ENCODE data around the gene HPSE. TPM values are rescaled to one million over a fixed set of nuclear protein-coding genes. Genes with fewer than 3 reads are reported as not detected.

The HPSE gene
- total RNA-seq, 4 donors from 2014 or later, result 0.63 to 3.1 (median 1.3) TPM

GRCh38 chr4:83317671-83318070 lies 17.0 kb downstream of the HPSE start:
- Histone ChIP-seq H3K4me3 (replicated peaks in 1 of 3) (no peak overlapping the region), H3K9me3 (no peaks in the 10 kb centered on the region), H3K36me3 (no peaks in the 10 kb centered on the region), H3K27me3 (no peaks in the 10 kb centered on the region), H3K27ac (no peak overlapping the region), H3K4me1 (no peaks in the 10 kb centered on the region)
- intact Hi-C loops (cut with DNase I), result no loop called here
- TF ChIP-seq CTCF (IDR thresholded peaks at IDR 0.05), result no peak
- no peak for TF ChIP-seq POLR2A (IDR thresholded peaks at IDR 0.05)
- no peak for DNase-seq
- WGBS, 2 donors, result 81 to 88% methylated on average over 4 of the region's 4 CpGs

DNA sequence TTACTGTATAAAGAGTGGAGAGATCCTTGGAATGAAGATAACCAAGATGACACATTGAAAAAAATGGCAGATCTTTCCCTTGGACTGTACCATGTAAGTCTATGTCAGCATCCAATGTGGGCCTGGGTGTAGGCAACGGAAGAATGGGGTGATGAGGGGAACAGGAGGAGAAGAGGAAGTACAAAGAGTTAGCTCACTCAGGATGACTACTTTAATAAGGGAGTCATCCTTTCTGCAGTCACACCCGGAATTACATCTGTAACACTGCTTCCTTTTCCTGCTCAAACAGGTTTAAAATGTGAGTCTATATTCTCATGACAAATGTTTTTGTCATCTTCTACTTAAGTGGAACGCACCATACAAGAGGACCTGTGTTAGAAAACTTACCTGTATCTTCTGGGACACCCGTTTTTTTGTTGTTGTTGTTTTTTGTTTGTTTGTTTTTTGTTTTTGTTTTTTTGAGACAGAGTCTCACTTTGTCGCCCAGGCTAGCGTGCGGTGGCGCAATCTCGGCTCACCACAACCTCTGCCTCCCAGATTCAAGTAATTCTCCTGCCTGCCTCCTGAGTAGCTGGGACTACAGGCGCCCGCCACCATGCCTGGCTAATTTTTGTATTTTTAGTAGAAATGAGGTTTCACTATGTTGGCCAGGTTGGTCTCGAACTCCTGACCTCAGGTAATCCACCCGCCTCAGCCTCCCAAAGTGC lies 18.0 kb downstream of the HPSE start:
- intact Hi-C loops (cut with DNase I), result no loop called here
- Histone ChIP-seq H3K27ac (no peak overlapping the region), H3K27me3 (no peaks in the 10 kb centered on the region), H3K9me3 (no peaks in the 10 kb centered on the region), H3K4me1 (no peaks in the 10 kb centered on the region), H3K4me3 (replicated peaks in 1 of 3) (no peak overlapping the region), H3K36me3 (no peaks in the 10 kb centered on the region)
- WGBS, 2 donors, result 90 to 91% methylated on average over 13 of the region's 13 CpGs
- DNase-seq, result no peak
- TF ChIP-seq CTCF (IDR thresholded peaks at IDR 0.05) (no peak), POLR2A (IDR thresholded peaks at IDR 0.05) (no peak)

DNA sequence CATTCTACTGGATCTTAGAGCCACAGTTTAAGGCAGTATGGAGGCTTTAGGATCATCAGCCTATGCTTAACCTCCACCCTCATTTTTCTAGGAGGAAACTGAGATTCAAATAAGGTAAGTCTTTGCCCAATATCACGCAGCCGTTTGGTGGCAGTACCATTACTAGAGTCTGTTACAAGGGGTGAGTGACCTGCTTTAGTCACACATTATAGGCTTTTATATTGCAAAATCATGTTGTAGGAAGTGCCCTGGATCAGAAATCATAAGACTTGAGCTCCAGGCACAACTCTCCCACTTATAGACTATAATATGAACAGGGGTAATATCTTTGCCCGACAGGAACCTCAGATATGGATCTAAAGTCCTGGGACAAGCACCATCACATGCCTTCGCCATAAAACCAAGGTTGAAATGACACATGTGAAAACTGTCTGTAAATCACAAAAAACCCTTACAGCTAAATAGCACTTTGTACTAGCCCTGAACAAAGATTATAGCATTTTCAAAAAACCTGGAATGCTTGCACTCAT lies 19.2 kb downstream of the HPSE start:
- no peak for DNase-seq
- 96 to 98% methylated on average over 4 of the region's 4 CpGs for WGBS, 2 donors
- intact Hi-C loops (cut with DNase I), result no loop called here
- Histone ChIP-seq H3K4me3 (replicated peaks in 1 of 3) (no peak overlapping the region), H3K27me3 (no peaks in the 10 kb centered on the region), H3K27ac (no peak overlapping the region), H3K36me3 (no peaks in the 10 kb centered on the region), H3K9me3 (no peaks in the 10 kb centered on the region), H3K4me1 (no peaks in the 10 kb centered on the region)
- TF ChIP-seq POLR2A (IDR thresholded peaks at IDR 0.05) (no peak), CTCF (IDR thresholded peaks at IDR 0.05) (no peak)

DNA sequence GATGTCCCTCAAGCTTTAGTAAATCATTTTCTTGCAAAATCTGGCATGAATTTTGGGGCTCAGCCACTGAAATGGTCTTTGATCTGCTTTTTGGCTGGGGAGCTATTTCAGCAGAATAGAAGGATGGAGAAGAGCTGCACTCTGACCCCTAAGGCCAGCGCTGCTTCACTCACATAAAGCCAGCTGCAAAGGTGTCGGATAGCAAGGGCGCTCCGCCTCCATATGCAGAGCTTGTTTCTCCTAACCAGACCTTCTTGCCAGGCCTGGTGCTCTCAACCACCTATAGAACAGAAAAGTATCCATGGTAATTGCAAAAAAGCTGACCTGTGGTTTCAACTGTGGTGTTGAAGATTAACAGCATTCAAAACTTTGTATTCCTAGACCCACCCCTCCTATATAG lies 26.0 kb downstream of the HPSE start:
- no peak for DNase-seq
- Histone ChIP-seq H3K4me1 (no peaks in the 10 kb centered on the region), H3K9me3 (no peaks in the 10 kb centered on the region), H3K27ac (no peak overlapping the region), H3K36me3 (no peaks in the 10 kb centered on the region), H3K4me3 (replicated peaks in 1 of 3) (no peak overlapping the region), H3K27me3 (no peaks in the 10 kb centered on the region)
- TF ChIP-seq POLR2A (IDR thresholded peaks at IDR 0.05), result no peak
- 82 to 89% methylated on average over 4 of the region's 4 CpGs for WGBS, 2 donors
- intact Hi-C loops (cut with DNase I), result no loop called here

DNA sequence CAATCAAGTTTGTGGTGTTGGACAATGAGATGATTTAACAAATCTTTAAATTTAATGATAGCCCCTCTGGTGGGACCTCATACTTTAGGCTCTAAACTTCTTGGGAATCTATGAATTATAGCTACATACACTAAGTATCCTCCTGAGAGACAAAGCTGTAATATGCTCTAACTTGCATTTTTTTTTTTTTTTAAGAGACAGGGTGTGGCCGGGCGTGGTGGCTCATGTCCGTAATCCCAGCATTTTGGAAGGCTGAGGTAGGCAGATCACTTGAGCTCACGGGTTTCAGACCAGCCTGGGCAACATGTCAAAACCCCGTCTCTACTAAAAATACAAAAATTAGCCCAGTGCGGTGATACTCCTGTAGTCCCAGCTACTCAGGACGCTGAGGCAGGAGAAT lies 26.7 kb downstream of the HPSE start:
- H3K27me3 ChIP-seq, result no peaks in the 10 kb centered on the region
- no peaks in the 10 kb centered on the region for H3K9me3 ChIP-seq
- H3K27ac ChIP-seq, result no peak overlapping the region
- no peak for TF ChIP-seq CTCF (IDR thresholded peaks at IDR 0.05)
- no peak for TF ChIP-seq POLR2A (IDR thresholded peaks at IDR 0.05)
- intact Hi-C loops (cut with DNase I), result no loop called here
- no peaks in the 10 kb centered on the region for H3K36me3 ChIP-seq
- WGBS, 2 donors, result 83 to 92% methylated on average over 7 of the region's 7 CpGs
- no peak for DNase-seq
- H3K4me1 ChIP-seq, result no peaks in the 10 kb centered on the region
- no peak overlapping the region for H3K4me3 ChIP-seq (replicated peaks in 1 of 3)
